ENCODE results near the gene MOCS1.
A peak's percentile ranks its signal among the peaks of the same experiment; 100 is the strongest.

The MOCS1 gene

DNA sequence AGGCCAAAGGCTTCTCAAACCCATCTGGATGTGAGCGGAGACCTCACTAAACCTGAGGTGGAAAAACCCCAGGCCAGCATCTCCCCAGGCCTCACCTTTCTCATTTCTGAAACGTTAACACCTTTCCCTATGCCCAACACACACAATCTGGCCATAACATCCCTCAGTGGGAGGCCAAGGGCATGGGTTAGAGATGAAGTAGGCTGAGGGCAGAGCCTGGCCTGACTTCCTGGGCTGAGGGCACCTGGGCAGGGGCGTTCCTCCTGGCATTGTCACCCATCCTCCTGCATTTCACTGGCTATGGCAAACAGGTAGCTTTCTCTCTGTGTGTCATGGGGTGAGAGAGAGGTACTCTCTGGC, 8.4 kb downstream of the MOCS1 start:
- peaks cover 16% of the 10 kb centered on the region for H3K4me1 ChIP-seq
- H3K36me3 ChIP-seq = no peaks in the 10 kb centered on the region
- H4K20me1 ChIP-seq = no peaks in the 10 kb centered on the region
- no peaks in the 10 kb centered on the region for H3K9me3 ChIP-seq
- no peak overlapping the region for H3K4me3 ChIP-seq
- no peak overlapping the region for H3K27ac ChIP-seq
- H3K27me3 ChIP-seq = no peaks in the 10 kb centered on the region
- TF ChIP-seq Cebpa-rat (IDR thresholded peaks at IDR 0.05) = no peak
- H3K4me2 ChIP-seq = no peak overlapping the region
- H3K9ac ChIP-seq = no peak overlapping the region

DNA sequence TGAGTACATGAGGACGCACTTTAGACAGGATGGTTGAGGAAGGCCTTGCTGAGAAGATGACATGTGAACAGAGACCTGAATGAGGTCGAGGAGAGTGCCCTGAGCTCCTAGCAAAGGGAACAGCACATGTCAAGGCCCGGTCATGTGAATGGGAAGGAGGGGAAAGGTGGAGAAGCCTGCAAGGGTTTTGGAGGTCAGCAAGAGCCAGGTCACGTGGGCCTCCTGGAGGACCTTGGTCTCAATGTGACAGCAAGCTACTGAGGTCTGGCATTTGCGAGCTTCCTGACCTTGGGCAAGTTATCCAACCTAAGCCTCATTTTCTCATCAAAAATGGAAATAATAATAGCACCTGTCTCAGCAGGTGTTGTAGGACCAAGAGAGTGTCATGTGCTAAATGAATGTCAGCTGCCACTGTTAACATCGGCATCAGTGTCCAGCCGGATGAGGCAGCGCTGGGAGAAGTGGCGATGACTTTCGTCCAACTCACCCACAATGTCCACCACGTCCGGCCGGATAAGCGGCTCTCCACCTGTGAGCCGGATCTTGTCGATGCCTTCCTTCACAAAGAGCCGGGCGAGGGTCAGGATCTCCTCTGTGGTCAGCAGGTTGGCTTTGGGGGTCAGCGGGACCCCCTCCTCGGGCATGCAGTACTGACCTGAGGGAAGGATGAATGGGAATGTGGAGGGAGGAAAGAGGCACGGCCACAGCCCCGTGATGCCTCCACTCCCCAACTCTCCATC, 8.9 kb downstream of the MOCS1 start:
- Histone ChIP-seq H3K4me3 (no peak overlapping the region), H3K27me3 (no peaks in the 10 kb centered on the region), H3K4me1 (peaks cover 16% of the 10 kb centered on the region), H4K20me1 (no peaks in the 10 kb centered on the region), H3K4me2 (no peak overlapping the region), H3K9me3 (no peaks in the 10 kb centered on the region), H3K27ac (no peak overlapping the region), H3K36me3 (no peaks in the 10 kb centered on the region), H3K9ac (no peak overlapping the region)
- no peak for TF ChIP-seq Cebpa-rat (IDR thresholded peaks at IDR 0.05)

GRCh38 chr6:39924283-39924682, 10.0 kb downstream of the MOCS1 start:
- H3K4me2 ChIP-seq = no peak overlapping the region
- H3K4me3 ChIP-seq = no peak overlapping the region
- H3K9me3 ChIP-seq = no peaks in the 10 kb centered on the region
- no peaks in the 10 kb centered on the region for H3K36me3 ChIP-seq
- H3K27me3 ChIP-seq = no peaks in the 10 kb centered on the region
- H3K9ac ChIP-seq = no peak overlapping the region
- no peak overlapping the region for H3K27ac ChIP-seq
- H4K20me1 ChIP-seq = no peaks in the 10 kb centered on the region
- no peak for TF ChIP-seq Cebpa-rat (IDR thresholded peaks at IDR 0.05)
- peaks cover 16% of the 10 kb centered on the region for H3K4me1 ChIP-seq

GRCh38 chr6:39923861-39924260, 10.4 kb downstream of the MOCS1 start:
- H3K27ac ChIP-seq = no peak overlapping the region
- 0 out of 2 replicates have a peak overlapping the region, but pooled peaks have one; percentile 50 for H3K4me2 ChIP-seq
- no peak for TF ChIP-seq Cebpa-rat (IDR thresholded peaks at IDR 0.05)

DNA sequence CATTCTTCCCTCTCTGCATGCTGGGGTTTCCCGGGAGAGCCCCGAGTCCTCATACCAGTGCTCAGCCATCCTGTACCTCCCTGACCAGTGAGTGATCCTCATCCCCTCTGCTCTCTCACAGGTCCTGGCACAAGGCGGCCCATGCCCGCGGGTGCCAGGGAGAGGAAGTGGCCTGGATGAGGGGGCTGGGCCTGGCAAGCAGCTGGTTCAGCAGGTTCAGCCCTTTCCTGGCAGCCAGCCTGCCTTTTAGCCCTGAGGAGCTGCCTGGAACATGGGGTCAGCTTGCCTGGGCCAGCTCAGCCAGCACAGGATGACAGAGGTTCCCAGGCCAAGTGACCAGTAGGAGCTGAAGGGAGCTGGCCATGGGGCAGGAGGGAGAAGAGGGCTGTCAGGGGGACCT, 10.9 kb downstream of the MOCS1 start:
- Histone ChIP-seq H3K4me2 (peak overlapping the region; percentile 50), H3K4me1 (peaks cover 16% of the 10 kb centered on the region), H3K27ac (peak overlapping the region; percentile 2; the same call in 1 of the 2 replicates), H3K27me3 (no peaks in the 10 kb centered on the region), H3K9ac (no peak overlapping the region), H3K4me3 (no peak overlapping the region), H4K20me1 (no peaks in the 10 kb centered on the region), H3K9me3 (no peaks in the 10 kb centered on the region), H3K36me3 (no peaks in the 10 kb centered on the region)
- TF ChIP-seq Cebpa-rat (IDR thresholded peaks at IDR 0.05) = no peak

More at GRCh38 chr6:39923861-39924260, 10.4 kb downstream of the MOCS1 start:
- H3K9ac ChIP-seq = no peak overlapping the region
- H3K4me3 ChIP-seq = no peak overlapping the region
- peaks cover 16% of the 10 kb centered on the region for H3K4me1 ChIP-seq
- H3K36me3 ChIP-seq = no peaks in the 10 kb centered on the region
- H4K20me1 ChIP-seq = no peaks in the 10 kb centered on the region
- no peaks in the 10 kb centered on the region for H3K27me3 ChIP-seq
- no peaks in the 10 kb centered on the region for H3K9me3 ChIP-seq

DNA sequence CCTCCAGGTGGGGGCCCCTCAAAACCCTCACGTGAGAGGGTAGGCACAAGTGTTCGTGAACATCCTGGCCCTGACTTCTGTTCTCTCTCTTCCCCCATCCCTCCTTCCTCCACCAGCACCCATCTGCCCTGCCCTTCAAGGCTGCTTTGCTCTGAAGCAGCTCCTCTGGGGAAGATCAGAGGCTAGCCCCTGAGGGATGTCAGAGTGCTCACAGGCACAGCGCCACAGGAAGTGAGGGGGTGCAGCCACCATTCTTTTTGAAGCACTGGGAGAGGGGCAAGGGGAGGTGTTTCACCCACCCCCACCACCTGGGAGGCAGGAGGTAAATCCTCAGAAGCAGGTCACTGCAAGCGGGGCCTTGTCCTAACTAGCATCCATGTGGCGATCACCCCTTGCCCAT, 11.4 kb downstream of the MOCS1 start:
- H3K4me2 ChIP-seq = peak overlapping the region; percentile 50
- H3K9ac ChIP-seq = no peak overlapping the region
- no peak for TF ChIP-seq Cebpa-rat (IDR thresholded peaks at IDR 0.05)
- H3K4me3 ChIP-seq = no peak overlapping the region
- H3K4me1 ChIP-seq = peaks cover 16% of the 10 kb centered on the region
- 0 out of 2 replicates have a peak overlapping the region, but pooled peaks have one; percentile 2 for H3K27ac ChIP-seq
- H3K9me3 ChIP-seq = no peaks in the 10 kb centered on the region
- no peaks in the 10 kb centered on the region for H4K20me1 ChIP-seq
- no peaks in the 10 kb centered on the region for H3K36me3 ChIP-seq
- H3K27me3 ChIP-seq = no peaks in the 10 kb centered on the region

GRCh38 chr6:39920157-39920556, 14.1 kb downstream of the MOCS1 start:
- H3K9ac ChIP-seq = no peak overlapping the region
- no peaks in the 10 kb centered on the region for H3K27me3 ChIP-seq
- H3K36me3 ChIP-seq = no peaks in the 10 kb centered on the region
- H3K4me1 ChIP-seq = peaks cover 16% of the 10 kb centered on the region
- no peak overlapping the region for H3K4me3 ChIP-seq
- no peaks in the 10 kb centered on the region for H3K9me3 ChIP-seq
- TF ChIP-seq Cebpa-rat (IDR thresholded peaks at IDR 0.05) = no peak
- H3K4me2 ChIP-seq = no peak overlapping the region
- no peak overlapping the region for H3K27ac ChIP-seq
- no peaks in the 10 kb centered on the region for H4K20me1 ChIP-seq

GRCh38 chr6:39918831-39919230, 15.4 kb downstream of the MOCS1 start:
- Histone ChIP-seq H3K36me3 (no peaks in the 10 kb centered on the region), H3K27ac (no peak overlapping the region), H3K27me3 (no peaks in the 10 kb centered on the region), H3K4me3 (no peak overlapping the region), H3K9me3 (no peaks in the 10 kb centered on the region), H3K9ac (no peak overlapping the region), H4K20me1 (no peaks in the 10 kb centered on the region), H3K4me1 (peaks cover 16% of the 10 kb centered on the region), H3K4me2 (no peak overlapping the region)
- no peak for TF ChIP-seq Cebpa-rat (IDR thresholded peaks at IDR 0.05)

- Histone ChIP-seq H3K27me3 (no peaks in the 10 kb centered on the region), H3K4me3 (no peak overlapping the region), H3K9ac (no peak overlapping the region), H3K4me1 (peaks cover 8% of the 10 kb centered on the region), H3K9me3 (no peaks in the 10 kb centered on the region), H3K36me3 (no peaks in the 10 kb centered on the region), H3K4me2 (no peak overlapping the region), H3K27ac (no peak overlapping the region), H4K20me1 (no peaks in the 10 kb centered on the region)
- TF ChIP-seq Cebpa-rat (IDR thresholded peaks at IDR 0.05) = no peak
These were observed 16.3 kb downstream of the MOCS1 start for GRCh38 chr6:39917981-39918380.

DNA sequence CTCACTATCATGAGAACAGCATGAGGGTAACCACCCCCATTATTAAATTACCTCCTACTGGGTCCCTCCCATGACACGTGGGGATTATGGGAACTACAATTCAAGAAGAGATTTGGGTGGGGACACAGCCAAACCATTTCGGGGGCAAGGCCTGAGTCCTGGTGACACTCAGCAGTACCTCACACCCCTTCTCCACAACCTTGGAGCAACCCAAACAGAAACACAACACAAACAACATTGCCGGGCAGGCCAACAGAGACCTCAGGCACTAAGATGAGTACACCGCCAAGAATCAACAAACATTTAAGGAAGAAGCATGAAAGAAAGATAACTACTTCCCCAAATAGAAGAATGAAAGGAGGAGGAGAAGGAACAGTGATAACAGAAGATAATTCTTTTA, 16.9 kb downstream of the MOCS1 start:
- Histone ChIP-seq H3K4me3 (no peak overlapping the region), H3K27me3 (no peaks in the 10 kb centered on the region), H3K4me2 (no peak overlapping the region), H4K20me1 (no peaks in the 10 kb centered on the region), H3K27ac (no peak overlapping the region), H3K9ac (no peak overlapping the region), H3K36me3 (no peaks in the 10 kb centered on the region), H3K4me1 (peaks cover 1% of the 10 kb centered on the region), H3K9me3 (no peaks in the 10 kb centered on the region)
- TF ChIP-seq Cebpa-rat (IDR thresholded peaks at IDR 0.05) = no peak

- Histone ChIP-seq H3K9ac (no peak overlapping the region), H4K20me1 (no peaks in the 10 kb centered on the region), H3K4me3 (no peak overlapping the region), H3K4me1 (no peaks in the 10 kb centered on the region), H3K4me2 (no peak overlapping the region), H3K27me3 (no peaks in the 10 kb centered on the region), H3K27ac (no peak overlapping the region), H3K36me3 (no peaks in the 10 kb centered on the region), H3K9me3 (no peaks in the 10 kb centered on the region)
- no peak for TF ChIP-seq Cebpa-rat (IDR thresholded peaks at IDR 0.05)
These were observed 18.4 kb downstream of the MOCS1 start for GRCh38 chr6:39915866-39916265.

Data from BLaER1 (cell line).